Liver (tissue), 9 donors: ENCODE measurements around the gene TACR1. TPM values are rescaled to one million over a fixed set of nuclear protein-coding genes. Genes with fewer than 3 reads are reported as not detected.

ENCODE experiments used
- DNase-seq: peaks from one replicate; pipeline ENCODE4 v3.0.0-alpha.2; 2017; ENCODE audit warnings: low spot score
- H3K27ac ChIP-seq, 2 donors: one replicate each; pipeline ENCODE4 v1.7.0; 2013; ENCODE audit warnings: inconsistent platforms in 2 of 2, low read length in 2 of 2, control low read depth in 1 of 2, low read depth in 1 of 2, mild to moderate bottlenecking in 1 of 2
- H3K27me3 ChIP-seq, 4 donors: one replicate each; pipeline versions ENCODE4 v1.6.1 to v1.7.0; 2013; ENCODE audit warnings: low read length in 3 of 4, inconsistent platforms in 1 of 4, mild to moderate bottlenecking in 1 of 4, moderate library complexity in 1 of 4; ENCODE audit not compliant: control insufficient read depth in 4 of 4, insufficient read depth in 4 of 4
- H3K36me3 ChIP-seq, 4 donors: one replicate each; pipeline versions ENCODE4 v1.6.1 to v1.7.0; 2013; ENCODE audit warnings: low read length in 3 of 4, mild to moderate bottlenecking in 3 of 4, low read depth in 1 of 4, moderate library complexity in 1 of 4; ENCODE audit not compliant: control insufficient read depth in 4 of 4, insufficient read depth in 3 of 4
- H3K4me1 ChIP-seq, 4 donors: one replicate each; pipeline versions ENCODE4 v1.6.1 to v1.7.0; 2013; ENCODE audit warnings: low read length in 3 of 4, mild to moderate bottlenecking in 3 of 4, moderate library complexity in 1 of 4; ENCODE audit not compliant: control insufficient read depth in 4 of 4, insufficient read depth in 4 of 4
- H3K4me3 ChIP-seq, 3 donors: one replicate each; pipeline versions ENCODE4 v1.6.1 to v1.7.0; 2013; ENCODE audit warnings: low read length in 3 of 3, control low read depth in 1 of 3, low read depth in 1 of 3, mild to moderate bottlenecking in 1 of 3
- H3K9ac ChIP-seq, 2 donors: one replicate each; pipeline ENCODE4 v1.7.0; 2013; ENCODE audit warnings: low read length in 2 of 2, mild to moderate bottlenecking in 2 of 2, moderate library complexity in 2 of 2, control low read depth in 1 of 2, low read depth in 1 of 2
- H3K9me3 ChIP-seq, 4 donors: one replicate each; pipeline versions ENCODE4 v1.6.1 to v1.7.0; 2013; ENCODE audit warnings: low read length in 3 of 4; ENCODE audit not compliant: control insufficient read depth in 4 of 4
- EGR1 ChIP-seq, 2 donors: IDR thresholded peaks; 2 replicates each; pipeline ENCODE4 v1.6.1; 2016 to 2018; ENCODE audit warnings: antibody characterized with exemption in 2 of 2, low read depth in 2 of 2
- FOXA1 ChIP-seq: IDR thresholded peaks from 2 replicates; pipeline ENCODE4 v1.6.1; 2016; ENCODE audit warnings: antibody characterized with exemption
- FOXA2 ChIP-seq: IDR thresholded peaks from 2 replicates; pipeline ENCODE4 v1.6.1; 2016; ENCODE audit warnings: antibody characterized with exemption
- GABPA ChIP-seq, 2 donors: IDR thresholded peaks in 1 of 2; conservative IDR thresholded peaks in 1 of 2; 2 replicates each; pipeline ENCODE4 v1.6.1; 2016; ENCODE audit warnings: antibody characterized with exemption in 2 of 2, mild to moderate bottlenecking in 1 of 2, moderate library complexity in 1 of 2
- HNF4A ChIP-seq, 2 donors: conservative IDR thresholded peaks; 2 replicates each; pipeline ENCODE4 v1.6.1; 2016; ENCODE audit warnings: antibody characterized with exemption in 2 of 2, mild to moderate bottlenecking in 2 of 2
- HNF4G ChIP-seq: IDR thresholded peaks from 2 replicates; pipeline ENCODE4 v1.6.1; 2016; ENCODE audit warnings: antibody characterized with exemption
- JUND ChIP-seq, 2 donors: IDR thresholded peaks; 2 replicates each; pipeline ENCODE4 v1.6.1; 2016; ENCODE audit warnings: antibody characterized with exemption in 2 of 2
- NR2F2 ChIP-seq: IDR thresholded peaks from 2 replicates; pipeline ENCODE4 v1.6.1; 2016; ENCODE audit warnings: antibody characterized with exemption
- RAD21 ChIP-seq, 2 donors: IDR thresholded peaks; 2 replicates each; pipeline ENCODE4 v1.6.1; 2016; ENCODE audit warnings: antibody characterized with exemption in 2 of 2, mild to moderate bottlenecking in 2 of 2
- RXRA ChIP-seq, 2 donors: IDR thresholded peaks; 2 replicates each; pipeline ENCODE4 v1.6.1; 2017 to 2018; ENCODE audit warnings: antibody characterized with exemption in 2 of 2, mild to moderate bottlenecking in 1 of 2
- SP1 ChIP-seq: IDR thresholded peaks from 2 replicates; pipeline ENCODE4 v1.6.1; 2018; ENCODE audit warnings: antibody characterized with exemption, mild to moderate bottlenecking
- TAF1 ChIP-seq: conservative IDR thresholded peaks from 2 replicates; pipeline ENCODE4 v1.6.1; 2016; ENCODE audit warnings: antibody characterized with exemption, mild to moderate bottlenecking
- WGBS: extraction: QIAGEN DNeasy Blood & Tissue Kit; methylation state at CpG from one replicate; pipeline ENCODE4 v1.1.7; 2013; 5-methylcytosine and 5-hydroxymethylcytosine counted together
- polyA plus RNA-seq, 2 donors: library from polyadenylated mRNA; stranded (reverse) in 1 of 2; unstranded in 1 of 2; fragments of 200-250 nt in 1 of 2; fragments of >200 nt in 1 of 2; fragmentation: Nextera tagmentation in 1 of 2; extraction: Ambion mirVana in 1 of 2; gene quantifications; one replicate each; pipeline versions ENCODE4 v1.2.1 to v1.2.3, GENCODE V29; 2013 to 2015
- total RNA-seq, 2 donors: library from RNA; depleted of rRNA; stranded (reverse); fragments of >200 nt; gene quantifications; one replicate each; pipeline ENCODE4 v1.2.3, GENCODE V29; 2014
- TF ChIP-seq, protein P1 (sequence below): IDR thresholded peaks from 2 replicates; pipeline ENCODE4 v1.6.1; 2016; ENCODE audit warnings: antibody characterized with exemption
- TF ChIP-seq, protein P2 (sequence below): IDR thresholded peaks from 2 replicates; pipeline ENCODE4 v1.6.1; 2016; ENCODE audit warnings: antibody characterized with exemption
- donor health status: healthy.
- donor health status: healthy.
- donor health status: healthy.
- donor health status: healthy.
- donor health status: healthy.

Gene TACR1
- total and polyA plus RNA-seq, 4 donors = 0.02 to 0.84 (median 0.14) TPM; not detected in 1

DNA sequence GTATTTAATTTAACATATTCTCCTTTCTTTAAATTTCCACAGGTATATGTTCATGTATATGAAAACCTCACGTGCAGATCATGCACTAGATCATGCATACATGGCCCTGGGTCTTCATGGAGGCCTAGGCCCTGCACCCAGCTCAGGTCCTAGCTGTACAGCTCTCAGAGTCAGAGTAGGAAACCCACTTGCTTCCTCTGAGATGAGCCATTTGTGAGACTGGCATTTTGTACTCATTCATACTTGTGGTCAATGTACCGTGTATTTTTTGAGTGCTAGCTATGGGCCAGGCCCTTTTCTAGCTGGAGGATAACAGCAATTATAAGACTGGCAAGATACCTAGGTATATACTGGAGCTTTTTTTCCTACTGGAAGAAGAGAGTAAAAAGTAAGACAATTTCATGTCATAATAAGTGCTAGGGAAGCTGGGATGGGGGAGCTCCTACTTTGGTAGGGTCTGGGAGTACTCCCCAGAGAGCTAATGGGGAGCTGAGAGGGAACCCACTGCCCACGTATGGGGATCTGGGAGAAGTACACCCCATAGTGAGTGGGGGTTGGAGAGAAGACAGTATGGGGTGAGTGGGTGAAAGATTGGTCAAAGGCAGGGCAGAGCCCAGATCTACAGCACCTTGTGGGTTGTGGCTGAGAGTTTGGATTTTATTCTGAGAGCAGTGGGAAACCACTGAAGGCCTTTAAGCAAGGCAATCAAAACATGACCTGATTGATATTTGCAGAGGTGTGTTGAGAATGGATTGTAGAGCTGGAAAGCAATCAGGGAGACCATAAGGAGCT, 168.9 kb downstream of the TACR1 start:
- no peaks in the 10 kb centered on the region for H3K9me3 ChIP-seq
- no peaks in the 10 kb centered on the region for H3K36me3 ChIP-seq
- TF ChIP-seq EGR1 (IDR thresholded peaks at IDR 0.05; ENCODE audit: low read depth in 2 of 2) (no peak), NR2F2 (no peak), JUND (IDR thresholded peaks at IDR 0.05) (no peak), FOXA1 (no peak), SP1 (no peak), HNF4A (conservative IDR thresholded peaks at IDR 0.05) (no peak), HNF4G (no peak), RAD21 (IDR thresholded peaks at IDR 0.05) (no peak), FOXA2 (no peak), GABPA (IDR thresholded peaks at IDR 0.05 in 1 of 2, conservative IDR thresholded peaks at IDR 0.05 in 1 of 2) (no peak)
- TF ChIP-seq, protein P1, sequence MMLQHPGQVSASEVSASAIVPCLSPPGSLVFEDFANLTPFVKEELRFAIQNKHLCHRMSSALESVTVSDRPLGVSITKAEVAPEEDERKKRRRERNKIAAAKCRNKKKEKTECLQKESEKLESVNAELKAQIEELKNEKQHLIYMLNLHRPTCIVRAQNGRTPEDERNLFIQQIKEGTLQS = no peak
- TF ChIP-seq, protein P2, sequence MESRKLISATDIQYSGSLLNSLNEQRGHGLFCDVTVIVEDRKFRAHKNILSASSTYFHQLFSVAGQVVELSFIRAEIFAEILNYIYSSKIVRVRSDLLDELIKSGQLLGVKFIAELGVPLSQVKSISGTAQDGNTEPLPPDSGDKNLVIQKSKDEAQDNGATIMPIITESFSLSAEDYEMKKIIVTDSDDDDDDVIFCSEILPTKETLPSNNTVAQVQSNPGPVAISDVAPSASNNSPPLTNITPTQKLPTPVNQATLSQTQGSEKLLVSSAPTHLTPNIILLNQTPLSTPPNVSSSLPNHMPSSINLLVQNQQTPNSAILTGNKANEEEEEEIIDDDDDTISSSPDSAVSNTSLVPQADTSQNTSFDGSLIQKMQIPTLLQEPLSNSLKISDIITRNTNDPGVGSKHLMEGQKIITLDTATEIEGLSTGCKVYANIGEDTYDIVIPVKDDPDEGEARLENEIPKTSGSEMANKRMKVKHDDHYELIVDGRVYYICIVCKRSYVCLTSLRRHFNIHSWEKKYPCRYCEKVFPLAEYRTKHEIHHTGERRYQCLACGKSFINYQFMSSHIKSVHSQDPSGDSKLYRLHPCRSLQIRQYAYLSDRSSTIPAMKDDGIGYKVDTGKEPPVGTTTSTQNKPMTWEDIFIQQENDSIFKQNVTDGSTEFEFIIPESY = no peak
- no peak overlapping the region for H3K27ac ChIP-seq
- no peak overlapping the region for H3K9ac ChIP-seq
- no peaks in the 10 kb centered on the region for H3K27me3 ChIP-seq
- DNase-seq = no peak
- no peaks in the 10 kb centered on the region for H3K4me1 ChIP-seq
- H3K4me3 ChIP-seq = no peak overlapping the region
- WGBS = 89% methylated on average over 3 of the region's 3 CpGs

DNA sequence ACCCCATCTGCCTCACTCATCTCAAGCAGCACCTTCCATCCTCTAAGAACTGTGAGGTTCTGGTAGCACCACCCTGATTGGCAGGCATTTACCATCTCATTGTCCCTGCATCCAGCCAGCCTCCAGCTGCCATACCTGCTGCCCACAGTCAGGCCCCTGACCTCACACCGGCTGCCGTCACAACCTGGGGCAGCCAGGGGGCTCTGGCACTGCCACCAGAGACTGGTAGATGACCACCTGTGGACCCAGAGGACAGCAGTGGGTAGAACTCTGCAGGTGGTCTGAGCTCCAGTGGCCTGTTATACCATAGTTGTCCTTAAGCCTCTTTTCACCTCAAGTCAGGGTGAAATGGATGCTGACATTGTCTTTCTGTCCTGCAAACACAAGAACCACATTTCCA, 171.4 kb downstream of the TACR1 start:
- H3K9me3 ChIP-seq = no peaks in the 10 kb centered on the region
- H3K4me3 ChIP-seq = no peak overlapping the region
- H3K27ac ChIP-seq = no peak overlapping the region
- no peak for TF ChIP-seq FOXA2
- TF ChIP-seq TAF1 = no peak
- TF ChIP-seq, protein P1 = no peak
- TF ChIP-seq NR2F2 = no peak
- no peak for TF ChIP-seq HNF4G
- TF ChIP-seq SP1 = no peak
- TF ChIP-seq RAD21 (IDR thresholded peaks at IDR 0.05) = no peak
- TF ChIP-seq RXRA (IDR thresholded peaks at IDR 0.05) = no peak
- no peak for TF ChIP-seq JUND (IDR thresholded peaks at IDR 0.05)
- TF ChIP-seq, protein P2 = no peak
- H3K4me1 ChIP-seq = no peaks in the 10 kb centered on the region
- no peaks in the 10 kb centered on the region for H3K27me3 ChIP-seq
- over 99% methylated on average over 2 of the region's 2 CpGs for WGBS
- H3K9ac ChIP-seq = no peak overlapping the region
- DNase-seq = no peak
- no peaks in the 10 kb centered on the region for H3K36me3 ChIP-seq
